Stimulated activated CD8-positive, alpha-beta memory T cell treated with anti-CD3 and anti-CD28 coated beads, Interleukin-15, amount 100 ng/mL, for 4 hours (primary cell): ENCODE results near the gene CEP131.
"Not testable (repeated sequence)": the region's sequence is repeated elsewhere in the genome, so short reads cannot be mapped to it uniquely, and the experiment has no call there.

ENCODE experiments used
- DNase-seq, 2 donors: peaks; one replicate each; pipeline ENCODE4 v3.0.0-alpha.2; 2020; ENCODE audit warnings: low read depth in 2 of 2

Gene CEP131

DNA sequence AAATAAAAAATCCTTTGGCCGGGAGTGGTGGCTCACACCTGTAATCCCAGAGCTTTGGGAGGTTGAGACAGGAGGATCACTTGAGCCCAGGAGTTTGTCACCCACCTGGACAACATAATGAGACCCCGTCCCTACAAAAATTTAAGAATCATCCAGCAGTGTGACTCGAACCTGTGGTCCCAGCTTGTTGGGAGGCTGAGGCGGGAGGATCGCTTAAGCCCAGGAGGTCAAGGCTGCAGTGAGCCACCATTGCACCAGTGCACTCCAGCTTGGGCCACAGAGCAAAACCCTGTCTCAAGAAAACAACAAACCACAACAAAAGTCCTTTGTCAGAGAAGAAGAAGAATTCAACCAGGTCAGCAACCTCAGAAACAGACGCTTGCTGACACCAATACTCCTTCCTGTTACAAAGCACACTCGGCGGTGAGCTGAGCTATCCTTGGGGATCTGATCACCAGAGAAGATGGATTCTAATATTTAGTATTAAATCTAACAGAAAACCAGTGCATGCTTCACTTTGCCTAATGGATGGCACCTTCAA is 70.4 kb downstream of the CEP131 start:
- DNase-seq, result no peak

- no peak for DNase-seq
These were observed 71.5 kb downstream of the CEP131 start for GRCh38 chr17:81151278-81151677.

DNA sequence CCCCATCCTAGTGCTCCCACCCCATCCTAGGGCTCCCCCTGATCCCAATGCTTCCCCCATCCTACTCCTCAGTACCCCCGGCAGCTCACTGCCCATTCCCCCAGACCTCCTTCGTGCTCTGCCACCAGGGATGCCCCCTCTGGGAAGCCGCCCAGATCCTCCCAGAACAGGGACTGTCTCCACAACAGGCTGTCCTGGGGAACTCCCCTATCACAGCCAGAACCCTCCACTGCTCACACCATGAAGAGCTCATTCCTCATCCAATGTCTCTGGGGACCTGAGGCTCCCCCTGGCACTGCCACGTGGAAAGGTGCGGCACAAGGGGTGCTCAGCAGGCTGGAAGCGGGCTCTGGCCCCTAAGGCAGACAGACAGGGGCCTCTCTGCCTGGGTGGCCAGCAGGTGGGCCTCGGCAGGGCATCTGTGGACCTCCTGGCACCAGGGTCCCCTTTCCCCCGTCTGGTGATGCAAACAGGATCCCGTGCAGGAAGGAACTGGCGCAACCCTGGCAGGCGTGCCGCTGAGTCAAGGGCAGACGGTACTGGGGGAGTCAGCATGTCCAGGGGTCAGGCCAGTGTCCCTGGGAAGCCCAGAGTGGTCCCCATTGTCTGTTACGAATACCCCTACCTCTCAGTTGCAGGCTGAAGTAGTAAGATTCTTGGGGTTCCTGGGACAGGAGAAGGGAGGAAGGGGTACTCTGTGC is 72.2 kb downstream of the CEP131 start:
- DNase-seq, result no peak

GRCh38 chr17:81148986-81149533 is 73.7 kb downstream of the CEP131 start:
- no peak for DNase-seq

- DNase-seq, result no peak
These were observed 74.2 kb downstream of the CEP131 start for GRCh38 chr17:81148571-81148970.

DNA sequence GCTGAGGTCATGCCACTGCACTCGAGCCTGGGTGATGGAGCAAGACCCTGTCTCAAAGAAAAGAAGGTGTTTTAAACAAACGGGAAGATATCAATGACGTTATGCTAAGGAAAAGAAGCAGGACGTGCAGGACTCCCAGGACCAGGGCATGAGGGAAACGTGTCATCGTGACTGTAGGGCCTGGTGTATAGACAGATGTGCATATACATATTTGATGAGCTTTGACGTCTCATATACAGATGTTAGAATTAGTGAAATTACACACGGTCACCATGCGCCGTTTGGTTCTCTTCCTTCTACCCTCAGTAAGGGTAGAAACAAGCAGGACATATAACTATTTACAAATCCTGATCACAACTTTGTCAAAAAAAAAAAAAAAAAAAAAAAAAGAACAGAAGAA is 75.1 kb downstream of the CEP131 start:
- DNase-seq, result no peak

DNA sequence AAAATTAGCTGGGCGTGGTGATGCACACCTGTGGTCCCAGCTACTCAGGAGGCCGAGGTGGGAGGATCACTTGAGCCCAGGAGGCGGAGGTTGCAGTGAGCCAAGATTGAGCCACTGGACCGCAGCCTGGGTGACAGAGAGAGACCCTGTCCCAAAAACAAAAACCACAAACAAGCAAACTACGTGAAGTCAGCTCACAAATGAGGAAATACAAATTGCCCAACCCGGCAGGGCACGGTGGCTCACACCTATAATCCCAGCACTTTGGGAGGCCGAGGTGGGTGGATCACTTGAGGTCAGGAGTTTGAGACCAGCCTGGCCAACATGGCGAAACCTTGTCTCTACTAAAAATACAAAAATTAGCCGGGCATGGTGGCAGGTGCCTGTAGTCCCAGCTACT is 76.6 kb downstream of the CEP131 start:
- not testable (repeated sequence) for DNase-seq

DNA sequence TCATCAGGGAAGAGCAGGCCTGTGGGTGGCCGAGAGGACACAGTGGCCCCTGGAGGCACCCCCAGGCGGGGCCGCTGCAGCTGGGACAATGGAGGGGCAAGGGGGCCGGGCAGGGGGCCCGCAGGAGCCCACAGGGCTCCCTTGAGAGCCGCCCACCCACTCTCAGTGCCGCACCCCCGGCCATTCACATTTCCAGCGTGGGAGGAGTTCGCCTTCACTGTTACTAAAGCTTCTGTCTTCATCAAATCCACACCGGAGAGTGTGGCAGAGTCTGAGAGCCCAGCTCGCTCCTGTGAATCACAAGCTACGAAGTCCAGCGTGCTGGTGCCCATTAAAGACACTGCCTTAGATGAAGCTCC is 78.4 kb downstream of the CEP131 start:
- no peak for DNase-seq

GRCh38 chr17:81143717-81144422 is 78.9 kb downstream of the CEP131 start:
- no peak for DNase-seq

DNA sequence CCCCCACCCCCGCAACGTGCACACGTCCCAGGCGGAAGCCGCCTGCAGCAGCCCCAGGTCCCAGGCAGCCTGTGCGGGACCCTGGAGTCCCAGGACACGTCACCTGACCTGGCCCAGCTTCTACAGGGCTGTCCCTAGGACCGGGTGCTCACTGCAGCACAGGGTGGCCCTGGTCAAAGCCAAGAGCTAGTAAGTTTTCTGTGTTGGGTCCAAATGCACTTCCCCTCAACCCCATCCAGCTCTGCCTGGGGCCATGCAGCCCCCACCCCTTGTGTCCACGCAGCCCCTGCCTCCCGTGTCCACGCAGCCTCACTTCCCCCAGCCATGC is 79.6 kb downstream of the CEP131 start:
- no peak for DNase-seq

- DNase-seq, result peak in 1 of 2 donors; percentile 17
These were observed 80.2 kb downstream of the CEP131 start for GRCh38 chr17:81142301-81143199.

DNA sequence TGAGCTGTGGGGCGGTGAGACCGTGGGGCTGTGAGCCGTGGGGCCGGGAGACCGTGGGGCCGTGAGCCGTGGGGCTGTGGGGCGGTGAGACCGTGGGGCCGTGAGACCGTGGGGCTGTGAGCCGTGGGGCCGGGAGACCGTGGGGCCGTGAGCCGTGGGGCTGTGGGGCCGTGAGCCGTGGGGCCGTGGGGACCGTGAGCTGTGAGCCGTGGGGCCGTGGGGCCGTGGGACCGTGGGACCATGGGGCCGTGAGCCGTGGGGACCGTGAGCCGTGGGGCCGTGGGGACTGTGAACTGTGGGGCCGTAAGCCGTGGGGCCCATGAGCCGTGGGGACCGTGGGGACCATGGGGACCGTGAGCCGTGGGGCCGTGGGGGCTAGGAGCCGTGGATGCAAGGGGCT is 82.1 kb downstream of the CEP131 start:
- DNase-seq, result no peak

DNA sequence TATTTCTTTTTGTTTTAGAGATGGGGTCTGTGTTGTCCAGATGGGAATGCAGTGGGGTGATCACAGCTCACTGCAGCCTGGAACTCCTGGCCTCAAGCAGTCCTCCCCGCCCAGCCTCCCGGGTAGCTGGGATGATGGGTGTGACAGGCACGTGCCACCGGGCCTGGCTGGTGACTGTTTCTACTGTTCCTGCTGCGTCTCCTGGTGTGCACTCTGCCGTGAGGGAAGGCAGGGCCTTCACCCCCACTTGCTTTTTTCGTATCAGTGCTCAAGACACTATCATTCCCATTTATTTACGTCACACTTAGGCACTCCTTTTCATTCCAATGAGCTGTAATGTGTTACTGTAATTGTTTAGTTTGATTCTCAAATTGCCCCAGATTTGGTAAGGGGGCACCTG is 82.7 kb downstream of the CEP131 start:
- no peak for DNase-seq
